ENCODE measurements around the gene MCTP1. TPM values are rescaled to one million over a fixed set of nuclear protein-coding genes. Genes with fewer than 3 reads are reported as not detected.

The MCTP1 gene
- total RNA-seq, 1 experiment from 2014 or later, result 7.5 TPM

DNA sequence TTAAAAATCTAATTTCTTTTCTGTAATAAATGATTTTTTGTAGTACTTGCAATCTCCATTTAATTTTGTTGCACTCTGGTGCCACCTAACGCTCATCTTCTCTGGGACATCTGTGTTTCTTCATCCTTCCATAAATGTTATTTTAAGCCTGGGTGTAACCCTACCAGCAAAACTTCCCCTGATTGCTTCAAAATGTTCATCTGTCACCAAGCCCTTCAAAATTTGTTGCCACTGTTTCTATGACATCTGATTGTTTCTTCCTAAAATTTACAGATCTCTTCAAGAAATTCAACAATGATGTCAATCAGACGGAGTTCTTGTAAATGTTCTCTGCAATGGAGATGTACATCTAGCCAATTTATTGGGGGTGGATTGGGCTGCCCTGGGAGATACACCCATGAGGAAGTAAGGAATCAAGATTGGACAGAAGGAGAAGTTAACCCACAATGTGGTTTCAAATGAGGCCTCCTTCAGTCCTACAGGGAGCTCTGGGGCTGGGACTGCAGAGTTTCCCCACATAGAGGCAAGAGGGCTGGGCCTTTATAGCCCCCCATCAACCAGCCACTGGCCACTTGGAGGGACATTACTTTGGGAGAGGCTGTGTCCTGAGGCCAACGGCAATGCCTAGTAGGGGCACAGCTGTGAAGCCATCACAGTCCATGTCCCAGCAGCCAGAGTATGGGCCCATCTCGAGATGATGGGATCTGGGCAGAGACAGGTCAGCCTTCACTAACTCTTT is 23.3 kb downstream of the MCTP1 start:
- H3K27me3 ChIP-seq (ENCODE audit: low read length), result peaks cover 5% of the 10 kb centered on the region; the same call in 1 of the 2 replicates
- H3K4me3 ChIP-seq (ENCODE audit: low read length), result no peak overlapping the region
- H3K4me1 ChIP-seq (ENCODE audit: insufficient read depth, low read length), result no peaks in the 10 kb centered on the region
- no peaks in the 10 kb centered on the region for H3F3A ChIP-seq (ENCODE audit: low read length, unreplicated experiment)
- no peaks in the 10 kb centered on the region for H3K9me2 ChIP-seq (replicated peaks; ENCODE audit: low read length)
- CTCF ChIA-PET, result no interaction called here
- H3K9me3 ChIP-seq (ENCODE audit: low read length), result no peaks in the 10 kb centered on the region
- no peaks in the 10 kb centered on the region for H3K79me2 ChIP-seq (ENCODE audit: low read length)
- H4K20me1 ChIP-seq (ENCODE audit: low read length), result no peaks in the 10 kb centered on the region
- ATAC-seq, result peak; percentile 55
- no peak overlapping the region for H3K4me2 ChIP-seq (ENCODE audit: low read length)
- no peak overlapping the region for H3K9ac ChIP-seq (ENCODE audit: low read length)
- DNase-seq, result peak; percentile 50
- POLR2A ChIA-PET (ENCODE audit: unreplicated experiment), result no interaction called here
- H3K36me3 ChIP-seq (ENCODE audit: low read depth, low read length), result no peaks in the 10 kb centered on the region
- no peak overlapping the region for H2AFZ ChIP-seq (ENCODE audit: low read length)
- intact Hi-C loops (cut with micrococcal nuclease), result loop anchor here (1.0 kb wide), 1 partner anchor 293 kb away; no protein-coding TSS in a partner anchor
- BruUV-seq (replicated peaks), result no TSS peak
- TF ChIP-seq EZH2phosphoT487 (IDR thresholded peaks at IDR 0.05; ENCODE audit: borderline replicate concordance, low read length) (no peak), EZH2 (IDR thresholded peaks at IDR 0.05; ENCODE audit: low read length, unreplicated experiment) (no peak), CTCF (conservative IDR thresholded peaks at IDR 0.05; ENCODE audit: low read depth, low read length) (peak; percentile 63)
- no peak overlapping the region for H3K27ac ChIP-seq (ENCODE audit: low read length)

DNA sequence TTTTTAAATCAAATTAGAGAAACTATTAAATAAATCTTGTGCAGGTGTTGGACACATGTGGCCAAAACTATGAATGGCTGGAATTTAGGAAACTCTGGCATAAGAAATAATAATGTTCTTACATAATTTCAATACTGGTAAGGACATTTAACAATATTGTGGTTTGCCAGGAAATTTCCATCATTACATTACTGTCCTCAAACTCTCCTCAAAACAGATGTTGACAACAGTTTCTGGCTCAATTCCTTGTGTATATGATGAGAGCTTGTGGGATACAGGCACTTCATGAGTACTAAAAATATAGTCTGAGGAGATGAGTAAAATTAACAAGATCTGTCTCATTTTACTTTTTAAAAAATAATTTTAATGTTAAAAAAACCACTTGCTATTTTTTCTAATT is 27.9 kb downstream of the MCTP1 start:
- CTCF ChIA-PET, result no interaction called here
- Histone ChIP-seq H2AFZ (ENCODE audit: low read length) (no peak overlapping the region), H3K79me2 (ENCODE audit: low read length) (no peaks in the 10 kb centered on the region), H3K4me1 (ENCODE audit: insufficient read depth, low read length) (no peaks in the 10 kb centered on the region), H3K9ac (ENCODE audit: low read length) (no peak overlapping the region), H3K4me3 (ENCODE audit: low read length) (no peak overlapping the region), H4K20me1 (ENCODE audit: low read length) (no peaks in the 10 kb centered on the region), H3K36me3 (ENCODE audit: low read depth, low read length) (no peaks in the 10 kb centered on the region), H3K27me3 (ENCODE audit: low read length) (no peaks in the 10 kb centered on the region), H3F3A (ENCODE audit: low read length, unreplicated experiment) (no peaks in the 10 kb centered on the region), H3K9me2 (replicated peaks; ENCODE audit: low read length) (no peaks in the 10 kb centered on the region), H3K27ac (ENCODE audit: low read length) (no peak overlapping the region), H3K9me3 (ENCODE audit: low read length) (no peaks in the 10 kb centered on the region), H3K4me2 (ENCODE audit: low read length) (no peak overlapping the region)
- no peak for DNase-seq
- intact Hi-C loops (cut with micrococcal nuclease), result no loop called here
- ATAC-seq, result no peak
- POLR2A ChIA-PET (ENCODE audit: unreplicated experiment), result no interaction called here
- TF ChIP-seq EZH2 (IDR thresholded peaks at IDR 0.05; ENCODE audit: low read length, unreplicated experiment) (no peak), EZH2phosphoT487 (IDR thresholded peaks at IDR 0.05; ENCODE audit: borderline replicate concordance, low read length) (no peak), CTCF (conservative IDR thresholded peaks at IDR 0.05; ENCODE audit: low read depth, low read length) (no peak)
- BruUV-seq (replicated peaks), result no TSS peak

- Histone ChIP-seq H3K9me2 (replicated peaks; ENCODE audit: low read length) (no peaks in the 10 kb centered on the region), H3K9ac (ENCODE audit: low read length) (no peak overlapping the region), H3K27ac (ENCODE audit: low read length) (no peak overlapping the region), H3K4me3 (ENCODE audit: low read length) (no peak overlapping the region), H3F3A (ENCODE audit: low read length, unreplicated experiment) (no peaks in the 10 kb centered on the region), H3K4me2 (ENCODE audit: low read length) (no peak overlapping the region), H3K9me3 (ENCODE audit: low read length) (no peaks in the 10 kb centered on the region), H2AFZ (ENCODE audit: low read length) (no peak overlapping the region), H3K79me2 (ENCODE audit: low read length) (no peaks in the 10 kb centered on the region), H3K4me1 (ENCODE audit: insufficient read depth, low read length) (no peaks in the 10 kb centered on the region), H3K27me3 (ENCODE audit: low read length) (no peaks in the 10 kb centered on the region), H3K36me3 (ENCODE audit: low read depth, low read length) (no peaks in the 10 kb centered on the region), H4K20me1 (ENCODE audit: low read length) (no peaks in the 10 kb centered on the region)
- ATAC-seq (no peak), DNase-seq (no peak)
- CTCF ChIA-PET, result no interaction called here
- no peak for TF ChIP-seq CTCF (conservative IDR thresholded peaks at IDR 0.05; ENCODE audit: low read depth, low read length)
- no peak for TF ChIP-seq EZH2phosphoT487 (IDR thresholded peaks at IDR 0.05; ENCODE audit: borderline replicate concordance, low read length)
- TF ChIP-seq EZH2 (IDR thresholded peaks at IDR 0.05; ENCODE audit: low read length, unreplicated experiment), result no peak
- BruUV-seq (replicated peaks), result no TSS peak
- intact Hi-C loops (cut with micrococcal nuclease), result no loop called here
- POLR2A ChIA-PET (ENCODE audit: unreplicated experiment), result no interaction called here
Measured at GRCh38 chr5:95256446-95256845, 28.4 kb downstream of the MCTP1 start.
